ENCODE data around the gene CXCR6.

Gene CXCR6

DNA sequence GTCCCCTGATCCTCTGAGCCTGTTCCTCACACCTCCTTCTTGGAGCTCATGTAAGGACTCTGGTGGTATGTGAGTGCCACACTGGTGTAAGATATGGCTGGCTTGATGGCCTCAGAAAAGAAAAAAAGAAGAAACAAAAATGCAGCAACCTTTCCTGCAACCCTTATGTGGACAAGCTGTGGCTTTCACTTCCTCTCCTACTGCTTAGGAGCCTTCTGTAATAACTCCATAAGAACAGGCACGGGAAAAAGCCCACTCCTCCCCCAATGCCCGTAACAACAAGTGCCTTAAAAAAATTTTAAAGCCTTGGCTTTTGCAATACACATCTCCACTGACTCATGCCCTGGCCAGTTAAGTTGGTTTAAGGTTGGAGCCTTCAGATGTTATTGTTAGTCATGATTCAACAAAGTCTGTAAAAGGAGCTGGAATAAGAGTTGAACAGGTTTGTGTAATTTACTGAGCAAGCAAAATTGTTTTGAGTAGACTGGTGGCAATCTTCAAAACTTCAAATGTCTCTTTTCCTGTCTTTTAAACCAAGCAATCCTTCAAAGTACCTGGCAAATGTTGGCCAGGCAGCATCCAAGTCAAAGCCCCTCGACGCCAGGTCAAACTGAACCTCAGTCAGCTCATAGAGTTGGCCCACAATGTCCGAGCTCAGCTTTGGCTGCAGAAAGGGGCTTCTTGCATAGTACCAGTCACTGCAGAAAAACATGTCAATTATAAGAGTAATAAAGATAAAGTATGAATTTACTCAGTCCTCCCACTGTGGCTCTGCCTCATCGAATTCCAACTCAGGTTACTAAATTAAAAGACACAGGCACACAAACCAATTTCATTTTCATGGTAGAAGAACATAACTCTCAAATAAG, 29.5 kb downstream of the CXCR6 start:
- Histone ChIP-seq H3K27me3 (ENCODE audit: insufficient read depth, low read length) (no peaks in the 10 kb centered on the region), H3K4me1 (ENCODE audit: insufficient read depth, low read length) (no peaks in the 10 kb centered on the region), H3K9ac (ENCODE audit: low read depth, low read length) (no peak overlapping the region), H3K36me3 (ENCODE audit: insufficient read depth, low read length) (peaks cover 96% of the 10 kb centered on the region), H3K9me3 (ENCODE audit: insufficient read depth, low read depth, low read length) (no peaks in the 10 kb centered on the region), H3K27ac (ENCODE audit: low read depth, low read length) (no peak overlapping the region), H3K4me3 (ENCODE audit: low read length) (no peak overlapping the region)
- WGBS, result 93% methylated on average over 6 of the region's 6 CpGs

DNA sequence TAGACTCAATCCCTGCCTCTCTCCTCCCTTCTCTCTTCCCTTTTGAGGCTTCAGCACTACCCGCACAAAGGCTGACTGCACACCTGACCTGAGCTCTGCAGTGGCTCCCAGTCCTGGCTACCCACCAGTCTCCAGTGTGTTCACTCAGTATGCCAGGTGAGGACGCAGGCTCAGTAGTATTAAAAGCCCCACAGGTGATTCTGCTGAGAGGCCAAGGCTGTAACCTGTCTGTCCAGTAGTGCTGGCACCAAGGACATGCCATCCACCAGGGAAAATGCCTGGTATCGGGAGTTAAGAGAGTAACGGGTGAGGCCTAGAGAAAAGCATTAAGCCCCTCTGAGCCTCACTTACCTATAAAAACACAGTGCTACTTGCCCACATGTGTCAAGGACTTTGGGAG, 31.4 kb downstream of the CXCR6 start:
- no peak overlapping the region for H3K27ac ChIP-seq (ENCODE audit: low read depth, low read length)
- no peak overlapping the region for H3K4me3 ChIP-seq (ENCODE audit: low read length)
- no peaks in the 10 kb centered on the region for H3K9me3 ChIP-seq (ENCODE audit: insufficient read depth, low read depth, low read length)
- no peaks in the 10 kb centered on the region for H3K27me3 ChIP-seq (ENCODE audit: insufficient read depth, low read length)
- 87% methylated on average over 4 of the region's 4 CpGs for WGBS
- peaks cover 93% of the 10 kb centered on the region for H3K36me3 ChIP-seq (ENCODE audit: insufficient read depth, low read length)
- H3K9ac ChIP-seq (ENCODE audit: low read depth, low read length), result no peak overlapping the region
- no peaks in the 10 kb centered on the region for H3K4me1 ChIP-seq (ENCODE audit: insufficient read depth, low read length)

DNA sequence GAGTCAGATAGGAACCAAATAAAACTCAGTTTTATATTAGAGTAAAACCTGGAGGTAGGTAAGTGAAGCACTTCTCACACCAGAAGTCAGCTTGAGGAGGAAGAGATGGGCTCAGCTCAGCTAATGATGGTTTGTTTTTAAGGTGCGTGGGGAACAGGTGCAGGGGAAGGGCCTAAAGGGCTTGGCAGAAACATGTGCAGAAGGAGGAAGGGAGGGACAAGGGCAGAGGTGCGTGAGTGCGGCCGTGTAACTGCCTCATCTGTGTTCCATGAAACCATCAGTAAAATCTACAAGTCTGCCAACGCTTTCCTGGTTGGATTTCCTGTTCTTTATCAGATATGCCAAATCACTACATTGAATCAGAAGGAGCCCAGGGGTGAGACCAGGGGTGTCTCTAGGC, 32.4 kb downstream of the CXCR6 start:
- no peaks in the 10 kb centered on the region for H3K9me3 ChIP-seq (ENCODE audit: insufficient read depth, low read depth, low read length)
- no peak overlapping the region for H3K4me3 ChIP-seq (ENCODE audit: low read length)
- H3K27me3 ChIP-seq (ENCODE audit: insufficient read depth, low read length), result no peaks in the 10 kb centered on the region
- WGBS, result 93% methylated on average over 5 of the region's 5 CpGs
- no peak overlapping the region for H3K9ac ChIP-seq (ENCODE audit: low read depth, low read length)
- H3K36me3 ChIP-seq (ENCODE audit: insufficient read depth, low read length), result peaks cover 93% of the 10 kb centered on the region
- no peak overlapping the region for H3K27ac ChIP-seq (ENCODE audit: low read depth, low read length)
- no peaks in the 10 kb centered on the region for H3K4me1 ChIP-seq (ENCODE audit: insufficient read depth, low read length)

DNA sequence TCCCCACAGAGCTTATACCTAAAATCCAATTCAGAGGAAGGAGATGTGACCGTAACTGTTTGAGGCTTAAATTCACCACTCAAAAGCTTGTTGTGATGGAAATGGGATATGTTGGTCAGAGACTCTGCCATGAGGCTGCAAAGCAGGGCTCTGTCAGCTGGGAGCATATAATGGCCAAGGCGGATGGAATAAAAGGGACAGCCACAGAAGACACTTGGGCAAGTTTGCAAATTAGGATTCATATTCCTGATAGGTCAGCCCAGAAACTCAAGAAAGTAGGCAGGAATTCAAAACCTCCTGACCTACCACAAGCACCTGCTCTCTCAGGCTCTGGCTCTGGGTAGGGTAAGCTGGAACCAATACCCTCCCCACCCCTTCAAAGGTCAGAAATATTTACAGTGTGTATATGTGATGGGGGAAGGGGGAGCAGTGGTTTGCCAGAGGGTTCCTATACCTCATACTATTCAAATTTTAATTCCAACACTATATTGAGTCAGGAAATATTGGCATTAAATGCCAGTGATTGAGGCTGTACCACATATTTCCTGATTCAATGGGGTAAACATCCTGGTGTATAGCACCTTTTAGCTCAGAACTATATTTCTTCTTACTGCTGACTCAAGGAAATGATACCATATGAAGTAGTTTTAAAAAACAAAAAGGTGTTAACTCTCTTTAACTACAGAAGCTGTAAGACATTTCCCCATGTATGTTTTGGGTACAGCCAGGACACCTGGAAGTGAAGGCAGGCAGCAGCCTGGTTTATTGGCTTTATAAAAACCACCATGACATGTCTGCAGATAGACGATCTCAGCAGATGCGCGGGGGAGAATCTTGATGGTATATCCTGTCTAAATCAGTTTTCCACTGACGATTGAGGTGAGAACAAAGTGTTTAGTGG, 33.2 kb downstream of the CXCR6 start:
- H3K36me3 ChIP-seq (ENCODE audit: insufficient read depth, low read length), result peaks cover 94% of the 10 kb centered on the region
- 95% methylated on average over 6 of the region's 6 CpGs for WGBS

DNA sequence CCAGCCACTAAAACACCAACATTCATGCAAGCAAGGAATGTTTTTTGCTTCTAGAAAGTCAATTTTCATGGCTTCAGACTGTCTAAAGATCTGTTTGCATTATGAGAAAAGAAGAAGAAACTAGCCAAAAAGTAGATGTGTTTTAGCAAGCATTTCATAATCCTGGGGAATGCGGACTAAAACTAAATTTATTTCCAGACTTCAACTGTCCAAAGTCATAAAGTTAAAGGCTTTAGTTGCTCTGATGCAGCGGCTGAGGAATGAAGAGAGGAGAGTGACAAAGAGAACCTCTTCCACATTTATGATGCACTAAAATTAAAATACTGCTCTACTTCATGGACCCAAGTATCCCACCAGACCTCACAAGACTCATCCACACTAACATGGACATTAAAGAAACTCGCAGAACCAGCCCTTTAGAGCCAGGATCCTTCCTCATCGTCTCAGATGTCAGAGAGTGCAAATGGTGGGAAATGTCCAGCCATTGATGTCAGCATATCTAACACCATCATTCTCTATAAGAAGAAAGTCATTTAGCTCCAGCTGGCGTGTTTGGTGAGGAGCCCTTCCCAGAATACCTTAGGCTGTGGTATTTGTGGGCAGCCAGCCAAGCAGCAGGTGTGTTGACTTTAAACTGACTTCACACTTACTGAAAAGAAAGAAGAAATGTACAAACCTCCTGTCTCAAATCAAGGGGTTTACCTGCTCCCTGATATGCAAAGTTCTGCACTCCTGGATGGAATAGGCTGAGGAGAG, 34.9 kb downstream of the CXCR6 start:
- 92% methylated on average over 5 of the region's 5 CpGs for whole genome bisulfite sequencing
- no peak overlapping the region for H3K27ac ChIP-seq (ENCODE audit: low read depth, low read length)

More for the DNA sequence above, 33.2 kb downstream of the CXCR6 start:
- H3K27ac ChIP-seq (ENCODE audit: low read depth, low read length), result no peak overlapping the region
- no peak overlapping the region for H3K4me3 ChIP-seq (ENCODE audit: low read length)
- H3K27me3 ChIP-seq (ENCODE audit: insufficient read depth, low read length), result no peaks in the 10 kb centered on the region
- no peak overlapping the region for H3K9ac ChIP-seq (ENCODE audit: low read depth, low read length)
- no peaks in the 10 kb centered on the region for H3K4me1 ChIP-seq (ENCODE audit: insufficient read depth, low read length)
- H3K9me3 ChIP-seq (ENCODE audit: insufficient read depth, low read depth, low read length), result no peaks in the 10 kb centered on the region

DNA sequence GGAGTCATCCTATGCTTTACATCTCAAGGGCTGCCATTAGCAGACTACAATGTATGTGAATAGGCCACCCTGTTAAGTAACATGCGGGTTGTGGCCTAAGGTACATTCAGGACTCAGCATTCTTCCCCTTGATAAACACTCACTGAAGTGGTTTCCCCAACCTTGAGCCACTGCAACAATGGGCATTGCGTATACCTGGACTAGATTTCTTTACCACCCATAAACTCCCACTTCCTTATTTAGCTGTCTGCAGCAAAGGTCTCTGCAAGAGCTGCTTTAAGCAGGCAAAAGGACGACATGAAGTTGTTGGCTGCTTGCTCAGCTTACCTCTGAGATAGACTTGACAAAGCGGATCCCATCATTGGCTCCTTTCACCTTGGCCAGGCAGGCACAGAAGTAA, 36.1 kb downstream of the CXCR6 start:
- no peak overlapping the region for H3K9ac ChIP-seq (ENCODE audit: low read depth, low read length)
- peaks cover 94% of the 10 kb centered on the region for H3K36me3 ChIP-seq (ENCODE audit: insufficient read depth, low read length)
- H3K9me3 ChIP-seq (ENCODE audit: insufficient read depth, low read depth, low read length), result no peaks in the 10 kb centered on the region
- WGBS, result 94% methylated on average over 4 of the region's 4 CpGs
- no peak overlapping the region for H3K27ac ChIP-seq (ENCODE audit: low read depth, low read length)
- H3K27me3 ChIP-seq (ENCODE audit: insufficient read depth, low read length), result no peaks in the 10 kb centered on the region
- no peak overlapping the region for H3K4me3 ChIP-seq (ENCODE audit: low read length)
- H3K4me1 ChIP-seq (ENCODE audit: insufficient read depth, low read length), result no peaks in the 10 kb centered on the region

More for the DNA sequence above, 34.9 kb downstream of the CXCR6 start:
- Histone ChIP-seq H3K4me3 (ENCODE audit: low read length) (no peak overlapping the region), H3K4me1 (ENCODE audit: insufficient read depth, low read length) (no peaks in the 10 kb centered on the region), H3K36me3 (ENCODE audit: insufficient read depth, low read length) (peaks cover 94% of the 10 kb centered on the region), H3K9me3 (ENCODE audit: insufficient read depth, low read depth, low read length) (no peaks in the 10 kb centered on the region), H3K27me3 (ENCODE audit: insufficient read depth, low read length) (no peaks in the 10 kb centered on the region), H3K9ac (ENCODE audit: low read depth, low read length) (no peak overlapping the region)

DNA sequence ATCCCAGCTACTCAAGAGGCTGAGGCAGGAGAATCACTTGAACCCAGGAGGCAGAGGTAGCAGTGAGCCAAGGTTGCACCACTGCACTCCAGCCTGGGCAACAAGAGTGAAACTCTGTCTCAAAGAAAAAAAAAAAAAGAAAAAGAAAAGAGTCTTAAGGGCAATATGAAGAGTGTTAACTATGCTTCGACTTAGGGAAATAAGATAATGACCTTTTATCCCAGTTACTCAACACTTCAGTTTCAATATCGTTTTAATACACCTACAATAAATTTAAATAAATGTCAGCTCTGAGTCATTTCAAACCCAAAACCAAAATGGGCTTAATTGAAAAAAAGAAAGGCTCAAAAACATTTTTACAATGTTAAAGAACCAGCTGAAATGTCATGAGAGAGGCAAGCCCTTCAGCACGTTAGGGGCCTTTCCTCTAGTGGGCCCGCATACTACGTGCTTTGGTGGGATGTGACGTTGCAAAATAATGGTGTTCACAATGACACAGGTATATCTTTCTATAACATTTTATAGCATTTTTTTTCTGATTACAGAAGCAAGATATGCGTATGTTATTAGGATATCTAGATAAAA, 37.1 kb downstream of the CXCR6 start:
- Histone ChIP-seq H3K9ac (ENCODE audit: low read depth, low read length) (no peak overlapping the region), H3K27me3 (ENCODE audit: insufficient read depth, low read length) (no peaks in the 10 kb centered on the region), H3K27ac (ENCODE audit: low read depth, low read length) (no peak overlapping the region), H3K4me3 (ENCODE audit: low read length) (no peak overlapping the region), H3K36me3 (ENCODE audit: insufficient read depth, low read length) (peaks cover 92% of the 10 kb centered on the region), H3K4me1 (ENCODE audit: insufficient read depth, low read length) (no peaks in the 10 kb centered on the region), H3K9me3 (ENCODE audit: insufficient read depth, low read depth, low read length) (no peaks in the 10 kb centered on the region)
- 91% methylated on average over 6 of the region's 7 CpGs for WGBS

DNA sequence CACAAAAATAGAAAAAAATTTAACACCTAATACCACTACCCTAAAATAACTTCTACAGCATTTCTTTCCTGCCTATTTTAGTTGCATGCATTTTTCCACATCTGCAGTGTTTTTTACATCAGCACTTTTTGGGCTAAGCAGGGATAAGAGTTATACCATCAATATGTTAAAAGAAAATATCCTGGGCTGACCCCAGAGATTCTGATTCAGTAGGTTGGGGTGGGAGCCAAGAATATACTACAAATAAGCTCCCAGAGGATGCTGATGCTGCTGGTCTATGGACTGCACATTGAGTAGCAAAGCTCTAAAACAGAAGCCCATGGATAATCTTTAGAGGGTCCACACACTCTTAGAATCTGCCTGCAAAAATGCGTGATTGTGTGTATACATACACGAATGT, 37.6 kb downstream of the CXCR6 start:
- Histone ChIP-seq H3K27me3 (ENCODE audit: insufficient read depth, low read length) (no peaks in the 10 kb centered on the region), H3K36me3 (ENCODE audit: insufficient read depth, low read length) (peaks cover 91% of the 10 kb centered on the region), H3K4me1 (ENCODE audit: insufficient read depth, low read length) (no peaks in the 10 kb centered on the region), H3K9me3 (ENCODE audit: insufficient read depth, low read depth, low read length) (no peaks in the 10 kb centered on the region), H3K27ac (ENCODE audit: low read depth, low read length) (no peak overlapping the region), H3K4me3 (ENCODE audit: low read length) (no peak overlapping the region), H3K9ac (ENCODE audit: low read depth, low read length) (no peak overlapping the region)
- 96% methylated on average over 2 of the region's 2 CpGs for WGBS

DNA sequence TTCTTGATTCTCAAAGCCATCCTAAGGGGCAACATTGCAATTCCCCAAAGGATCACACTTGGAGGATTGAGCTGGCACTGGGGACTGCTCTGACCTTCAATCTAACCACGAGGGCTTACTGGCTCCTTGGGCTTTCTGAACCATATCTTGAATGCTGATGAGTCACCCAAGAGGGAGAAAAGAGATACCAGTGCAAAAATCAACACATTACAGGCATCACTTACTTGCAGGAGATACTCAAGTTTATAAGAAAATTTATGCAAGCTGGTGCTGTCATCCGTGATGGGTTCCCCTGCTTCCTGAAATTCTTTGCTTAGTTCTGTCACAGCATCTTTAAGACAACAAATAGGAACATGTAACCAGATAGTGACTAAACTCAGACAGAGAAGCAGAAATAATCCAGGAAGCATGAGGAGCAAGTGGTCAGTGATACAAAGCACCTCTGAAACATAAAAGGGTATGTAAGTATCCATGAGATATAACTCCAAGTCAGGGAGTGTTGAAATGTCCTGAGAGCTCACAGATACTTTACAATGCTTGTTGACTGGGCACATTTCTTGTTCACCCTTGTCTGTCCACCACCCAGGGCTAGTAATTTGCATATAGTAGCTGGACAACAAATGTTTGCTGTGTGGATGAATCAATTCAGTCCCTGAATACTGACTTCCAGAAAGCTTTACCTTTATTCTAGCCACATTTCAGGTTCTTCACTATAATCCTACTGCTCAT, 38.2 kb downstream of the CXCR6 start:
- no peak overlapping the region for H3K27ac ChIP-seq (ENCODE audit: low read depth, low read length)
- peaks cover 86% of the 10 kb centered on the region for H3K36me3 ChIP-seq (ENCODE audit: insufficient read depth, low read length)

DNA sequence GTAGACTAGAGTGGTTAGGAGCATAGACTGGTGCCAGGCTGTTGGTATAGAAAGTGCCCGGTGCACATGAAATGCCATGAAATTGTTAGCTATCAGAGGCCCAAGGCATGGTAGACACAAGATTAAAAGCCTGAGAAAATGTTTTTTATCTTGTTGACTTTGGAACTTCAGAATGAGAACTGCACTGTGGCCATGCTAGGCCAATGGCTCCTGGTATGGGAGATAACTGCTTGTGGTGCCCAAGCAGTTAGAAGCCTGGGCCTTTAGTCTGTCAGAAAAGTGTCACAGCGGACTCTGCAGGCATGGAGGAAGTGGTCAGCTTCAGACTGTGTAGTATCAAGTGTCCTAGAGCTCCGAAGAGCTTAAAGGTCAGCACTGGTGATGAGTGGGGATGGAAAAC, 40.5 kb downstream of the CXCR6 start:
- H3K9me3 ChIP-seq (ENCODE audit: insufficient read depth, low read depth, low read length), result no peaks in the 10 kb centered on the region
- H3K9ac ChIP-seq (ENCODE audit: low read depth, low read length), result no peak overlapping the region
- no peaks in the 10 kb centered on the region for H3K27me3 ChIP-seq (ENCODE audit: insufficient read depth, low read length)
- H3K4me3 ChIP-seq (ENCODE audit: low read length), result no peak overlapping the region
- 92% methylated on average over 3 of the region's 3 CpGs for WGBS
- no peak overlapping the region for H3K27ac ChIP-seq (ENCODE audit: low read depth, low read length)
- H3K4me1 ChIP-seq (ENCODE audit: insufficient read depth, low read length), result 0 out of 2 replicates have a peak, but pooled peaks cover under 1% of the 10 kb centered on the region
- peaks cover 65% of the 10 kb centered on the region for H3K36me3 ChIP-seq (ENCODE audit: insufficient read depth, low read length)

More for the DNA sequence above, 38.2 kb downstream of the CXCR6 start:
- Histone ChIP-seq H3K4me3 (ENCODE audit: low read length) (no peak overlapping the region), H3K9me3 (ENCODE audit: insufficient read depth, low read depth, low read length) (no peaks in the 10 kb centered on the region), H3K27me3 (ENCODE audit: insufficient read depth, low read length) (no peaks in the 10 kb centered on the region), H3K9ac (ENCODE audit: low read depth, low read length) (no peak overlapping the region), H3K4me1 (ENCODE audit: insufficient read depth, low read length) (no peaks in the 10 kb centered on the region)
- WGBS, result 93% methylated on average over 2 of the region's 2 CpGs
